Effector memory CD8-positive, alpha-beta T cell (primary cell): ENCODE data around the gene ZCCHC2.
A peak's percentile ranks its signal among the peaks of the same experiment; 100 is the strongest.

Experiments used
- ATAC-seq: fragments of 150-1000 bp; cut with Tn5 transposase; replicated peaks from 2 replicates; pipeline ENCODE4 v1.10.0; 2021; ENCODE audit warnings: mild to moderate bottlenecking, moderate library complexity
- DNase-seq, 3 experiments: peaks; one replicate each; pipeline ENCODE4 v3.0.0; 2021
- H3K27ac Mint-ChIP-seq, 2 donors: one replicate each; pipeline ENCODE4 v1.8.0; 2022; ENCODE audit warnings: mild to moderate bottlenecking in 2 of 2, mixed read lengths in 2 of 2, moderate library complexity in 2 of 2
- H3K27me3 Mint-ChIP-seq, 2 donors: one replicate each; pipeline ENCODE4 v1.8.0; 2022; ENCODE audit warnings: mixed read lengths in 2 of 2
- H3K36me3 Mint-ChIP-seq: one replicate; pipeline ENCODE4 v1.8.0; 2022; ENCODE audit warnings: mild to moderate bottlenecking, moderate library complexity, mixed read lengths; ENCODE audit not compliant: insufficient read depth
- H3K4me1 Mint-ChIP-seq, 2 donors: one replicate each; pipeline ENCODE4 v1.8.0; 2022; ENCODE audit warnings: low read depth in 2 of 2, mixed read lengths in 2 of 2
- H3K4me3 Mint-ChIP-seq, 2 donors: one replicate each; pipeline ENCODE4 v1.8.0; 2022; ENCODE audit warnings: mild to moderate bottlenecking in 2 of 2, mixed read lengths in 2 of 2, moderate library complexity in 2 of 2
- H3K9me3 Mint-ChIP-seq, 2 donors: one replicate each; pipeline ENCODE4 v1.8.0; 2022; ENCODE audit warnings: mixed read lengths in 2 of 2

Gene ZCCHC2

GRCh38 chr18:62556397-62556796 lies 33.6 kb downstream of the ZCCHC2 start:
- no peak for ATAC-seq
- H3K27ac Mint-ChIP-seq: peak overlapping the region; percentile 10 to 18
- H3K36me3 Mint-ChIP-seq: peaks cover 68% of the 10 kb centered on the region
- no peaks in the 10 kb centered on the region for H3K27me3 Mint-ChIP-seq
- no peaks in the 10 kb centered on the region for H3K9me3 Mint-ChIP-seq
- no peak overlapping the region for H3K4me3 Mint-ChIP-seq
- peaks cover 13 to 21% of the 10 kb centered on the region in 2 donors for H3K4me1 Mint-ChIP-seq
- no peak for DNase-seq

GRCh38 chr18:62558015-62558663 lies 35.3 kb downstream of the ZCCHC2 start:
- peaks cover 11 to 19% of the 10 kb centered on the region in 2 donors for H3K4me1 Mint-ChIP-seq
- DNase-seq: no peak
- no peak overlapping the region for H3K27ac Mint-ChIP-seq

GRCh38 chr18:62564044-62564443 lies 41.2 kb downstream of the ZCCHC2 start:
- Mint-ChIP-seq H3K4me1 (peaks cover 2 to 6% of the 10 kb centered on the region in 2 donors), H3K36me3 (peaks cover 68% of the 10 kb centered on the region), H3K4me3 (no peak overlapping the region), H3K27ac (peak overlapping the region in 1 of 2 donors; percentile 32), H3K27me3 (no peaks in the 10 kb centered on the region), H3K9me3 (no peaks in the 10 kb centered on the region)
- DNase-seq: no peak
- ATAC-seq: no peak

More at GRCh38 chr18:62558015-62558663, 35.3 kb downstream of the ZCCHC2 start:
- Mint-ChIP-seq H3K4me3 (no peak overlapping the region), H3K36me3 (peaks cover 70% of the 10 kb centered on the region), H3K27me3 (no peaks in the 10 kb centered on the region), H3K9me3 (no peaks in the 10 kb centered on the region)
- no peak for ATAC-seq

GRCh38 chr18:62566199-62566598 lies 43.4 kb downstream of the ZCCHC2 start:
- Mint-ChIP-seq H3K36me3 (peaks cover 67% of the 10 kb centered on the region), H3K4me1 (peaks cover 7 to 11% of the 10 kb centered on the region in 2 donors), H3K27ac (no peak overlapping the region), H3K4me3 (no peak overlapping the region), H3K9me3 (no peaks in the 10 kb centered on the region), H3K27me3 (no peaks in the 10 kb centered on the region)
- DNase-seq: no peak
- ATAC-seq: no peak

GRCh38 chr18:62566818-62567217 lies 44.0 kb downstream of the ZCCHC2 start:
- Mint-ChIP-seq H3K4me1 (peaks cover 7 to 11% of the 10 kb centered on the region in 2 donors), H3K36me3 (peaks cover 67% of the 10 kb centered on the region), H3K9me3 (no peaks in the 10 kb centered on the region), H3K27ac (no peak overlapping the region), H3K4me3 (no peak overlapping the region), H3K27me3 (no peaks in the 10 kb centered on the region)
- no peak for DNase-seq
- no peak for ATAC-seq

- no peaks in the 10 kb centered on the region for H3K27me3 Mint-ChIP-seq
- peaks cover 7 to 11% of the 10 kb centered on the region in 2 donors for H3K4me1 Mint-ChIP-seq
- no peaks in the 10 kb centered on the region for H3K9me3 Mint-ChIP-seq
- DNase-seq: no peak
- no peak overlapping the region for H3K4me3 Mint-ChIP-seq
- peaks cover 58% of the 10 kb centered on the region for H3K36me3 Mint-ChIP-seq
- peak overlapping the region in 1 of 2 donors; percentile 17 for H3K27ac Mint-ChIP-seq
- ATAC-seq: no peak
Observed at GRCh38 chr18:62569081-62569655, 46.3 kb downstream of the ZCCHC2 start.

GRCh38 chr18:62571037-62571436 lies 48.2 kb downstream of the ZCCHC2 start:
- DNase-seq (no peak), ATAC-seq (no peak)
- no peak overlapping the region for H3K4me3 Mint-ChIP-seq
- H3K27ac Mint-ChIP-seq: no peak overlapping the region
- no peaks in the 10 kb centered on the region for H3K27me3 Mint-ChIP-seq
- H3K36me3 Mint-ChIP-seq: peaks cover 55% of the 10 kb centered on the region
- H3K9me3 Mint-ChIP-seq: no peaks in the 10 kb centered on the region
- peaks cover 7 to 16% of the 10 kb centered on the region in 2 donors for H3K4me1 Mint-ChIP-seq

GRCh38 chr18:62571648-62572047 lies 48.8 kb downstream of the ZCCHC2 start:
- Mint-ChIP-seq H3K27me3 (no peaks in the 10 kb centered on the region), H3K27ac (no peak overlapping the region), H3K9me3 (no peaks in the 10 kb centered on the region), H3K4me1 (peaks cover 7 to 14% of the 10 kb centered on the region in 2 donors), H3K36me3 (peaks cover 58% of the 10 kb centered on the region), H3K4me3 (no peak overlapping the region)
- DNase-seq (no peak), ATAC-seq (no peak)

- no peaks in the 10 kb centered on the region for H3K9me3 Mint-ChIP-seq
- peaks cover 9 to 20% of the 10 kb centered on the region in 2 donors for H3K4me1 Mint-ChIP-seq
- no peak overlapping the region for H3K27ac Mint-ChIP-seq
Observed at GRCh38 chr18:62572456-62572855, 49.6 kb downstream of the ZCCHC2 start.

GRCh38 chr18:62574776-62575175 lies 52.0 kb downstream of the ZCCHC2 start:
- no peak for ATAC-seq
- Mint-ChIP-seq H3K4me3 (no peak overlapping the region), H3K9me3 (no peaks in the 10 kb centered on the region), H3K4me1 (peaks cover 5 to 21% of the 10 kb centered on the region in 2 donors), H3K36me3 (peaks cover 54% of the 10 kb centered on the region), H3K27me3 (no peaks in the 10 kb centered on the region), H3K27ac (peak overlapping the region in 1 of 2 donors; percentile 23)
- no peak for DNase-seq

More at GRCh38 chr18:62572456-62572855, 49.6 kb downstream of the ZCCHC2 start:
- Mint-ChIP-seq H3K27me3 (no peaks in the 10 kb centered on the region), H3K4me3 (no peak overlapping the region), H3K36me3 (peaks cover 55% of the 10 kb centered on the region)
- no peak for DNase-seq
- ATAC-seq: no peak

- no peak overlapping the region for H3K4me3 Mint-ChIP-seq
- DNase-seq: no peak
- no peaks in the 10 kb centered on the region for H3K27me3 Mint-ChIP-seq
- no peak overlapping the region for H3K27ac Mint-ChIP-seq
- no peak for ATAC-seq
- H3K4me1 Mint-ChIP-seq: peaks cover 2 to 14% of the 10 kb centered on the region in 2 donors
- H3K9me3 Mint-ChIP-seq: no peaks in the 10 kb centered on the region
- H3K36me3 Mint-ChIP-seq: peaks cover 47% of the 10 kb centered on the region
Observed at GRCh38 chr18:62576271-62576670, 53.4 kb downstream of the ZCCHC2 start.

- Mint-ChIP-seq H3K27me3 (no peaks in the 10 kb centered on the region), H3K9me3 (no peaks in the 10 kb centered on the region), H3K27ac (peak overlapping the region in 1 of 2 donors; percentile 28), H3K36me3 (peaks cover 40% of the 10 kb centered on the region), H3K4me1 (peaks cover 2 to 16% of the 10 kb centered on the region in 2 donors), H3K4me3 (no peak overlapping the region)
- no peak for DNase-seq
- no peak for ATAC-seq
Observed at GRCh38 chr18:62576845-62577512, 54.2 kb downstream of the ZCCHC2 start.

GRCh38 chr18:62577765-62578164 lies 54.9 kb downstream of the ZCCHC2 start:
- Mint-ChIP-seq H3K27me3 (no peaks in the 10 kb centered on the region), H3K4me3 (no peak overlapping the region), H3K36me3 (peaks cover 45% of the 10 kb centered on the region), H3K4me1 (peaks cover 2 to 18% of the 10 kb centered on the region in 2 donors), H3K27ac (peak overlapping the region in 1 of 2 donors; percentile 28), H3K9me3 (no peaks in the 10 kb centered on the region)
- DNase-seq: no peak
- ATAC-seq: no peak
